Measurements from ENCODE around the gene MYO5B. TPM values are rescaled to one million over a fixed set of nuclear protein-coding genes. Genes with fewer than 3 reads are reported as not detected.

Gene MYO5B
- total RNA-seq, 1 donor from 2014 or later, result 14.7 TPM

DNA sequence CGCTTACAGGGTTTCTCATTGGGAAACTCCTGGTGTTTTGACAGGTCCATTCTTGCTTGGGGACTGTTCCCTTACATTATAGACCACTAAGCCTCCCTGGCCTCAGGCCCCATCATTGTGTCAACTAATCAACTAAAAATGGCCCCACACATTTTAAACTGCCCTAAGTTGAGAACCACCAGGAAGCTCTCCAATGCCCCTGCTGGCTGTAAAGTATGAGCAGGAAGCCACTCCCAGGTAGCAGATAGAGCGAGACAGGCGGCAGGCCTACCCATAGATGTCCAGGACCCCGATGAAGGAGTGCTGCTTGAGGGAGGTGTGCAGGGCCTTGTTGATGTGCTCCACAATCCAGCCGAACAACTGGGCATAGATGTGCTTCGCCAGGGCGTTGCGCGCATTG lies 220.9 kb downstream of the MYO5B start:
- DNase-seq (ENCODE audit: low read depth), result no peak

DNA sequence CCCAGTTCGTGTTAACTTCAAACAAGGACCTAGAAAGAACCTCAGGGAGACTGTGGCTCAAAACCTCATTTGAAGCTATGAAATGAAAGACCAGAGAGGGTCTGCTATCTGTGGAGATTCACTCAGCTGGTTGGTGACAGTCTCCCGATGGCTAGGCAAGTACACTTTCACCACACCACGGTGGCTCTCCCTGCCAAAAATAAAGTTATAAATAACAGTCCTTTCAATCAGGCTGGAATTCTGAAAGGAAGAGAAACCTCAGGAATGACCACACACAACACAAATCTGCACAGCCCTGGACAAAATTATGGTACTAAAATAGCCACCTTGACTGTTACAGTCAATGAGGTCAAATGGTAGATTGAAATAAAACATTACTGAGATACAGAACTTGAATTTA lies 221.4 kb downstream of the MYO5B start:
- peak; percentile 57 for DNase-seq (ENCODE audit: low read depth)

DNA sequence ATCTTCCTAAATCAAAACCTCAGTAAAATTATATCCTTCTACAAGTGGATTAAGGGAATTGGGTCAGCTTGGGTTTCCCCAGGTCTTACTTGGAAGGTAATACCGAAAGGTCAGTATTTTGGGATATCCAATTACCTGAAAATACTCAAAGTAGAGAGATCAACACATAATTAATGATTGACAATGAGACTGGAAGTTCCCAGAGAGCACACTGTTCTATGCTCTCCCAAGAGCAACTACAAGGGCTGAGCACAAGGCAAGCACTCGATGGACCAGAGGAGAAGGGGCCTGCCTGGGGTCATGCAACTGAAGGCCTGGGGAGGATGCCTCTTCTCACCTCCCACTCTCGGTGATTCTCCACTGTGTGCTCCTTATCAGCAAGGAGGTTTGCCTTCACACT lies 222.4 kb downstream of the MYO5B start:
- no peak for DNase-seq (ENCODE audit: low read depth)

DNA sequence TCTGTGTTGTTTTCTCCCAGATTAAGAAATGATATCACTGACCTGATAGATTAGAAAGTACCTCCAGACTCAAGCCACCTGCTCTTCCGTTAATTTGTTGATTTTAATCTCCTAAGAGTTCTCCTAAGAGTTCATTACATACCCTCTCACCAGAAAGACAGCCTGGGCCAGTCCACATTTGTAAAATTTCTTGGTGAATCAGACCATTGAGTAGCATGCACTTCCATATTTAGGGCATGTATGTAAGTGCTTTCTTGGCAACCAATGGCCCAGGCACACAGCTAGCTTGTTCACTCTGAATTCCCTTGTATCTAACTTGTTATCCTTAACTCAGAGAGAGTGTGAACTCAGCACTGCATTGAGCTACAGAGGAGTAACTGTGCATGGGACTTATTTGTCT lies 223.5 kb downstream of the MYO5B start:
- no peak for DNase-seq (ENCODE audit: low read depth)

DNA sequence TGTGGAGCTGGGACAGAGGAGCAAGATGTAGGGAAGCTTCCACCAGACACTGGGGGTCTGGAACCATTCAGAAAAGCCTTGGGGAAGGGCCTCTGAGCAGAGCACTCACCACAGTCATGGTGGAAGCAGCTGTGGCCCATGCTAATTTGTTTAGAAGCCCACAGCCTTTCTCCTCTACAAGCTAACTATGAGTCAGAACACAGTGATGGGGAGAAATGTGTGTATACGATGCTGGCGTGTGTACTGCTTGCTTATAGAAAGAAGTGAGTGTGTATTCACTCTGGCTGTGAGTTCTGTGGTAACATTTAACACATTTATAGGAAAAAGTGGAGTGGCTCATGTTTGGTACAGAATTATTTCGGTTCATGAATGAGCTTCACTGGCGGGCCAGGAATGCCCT lies 224.6 kb downstream of the MYO5B start:
- no peak for DNase-seq (ENCODE audit: low read depth)

DNA sequence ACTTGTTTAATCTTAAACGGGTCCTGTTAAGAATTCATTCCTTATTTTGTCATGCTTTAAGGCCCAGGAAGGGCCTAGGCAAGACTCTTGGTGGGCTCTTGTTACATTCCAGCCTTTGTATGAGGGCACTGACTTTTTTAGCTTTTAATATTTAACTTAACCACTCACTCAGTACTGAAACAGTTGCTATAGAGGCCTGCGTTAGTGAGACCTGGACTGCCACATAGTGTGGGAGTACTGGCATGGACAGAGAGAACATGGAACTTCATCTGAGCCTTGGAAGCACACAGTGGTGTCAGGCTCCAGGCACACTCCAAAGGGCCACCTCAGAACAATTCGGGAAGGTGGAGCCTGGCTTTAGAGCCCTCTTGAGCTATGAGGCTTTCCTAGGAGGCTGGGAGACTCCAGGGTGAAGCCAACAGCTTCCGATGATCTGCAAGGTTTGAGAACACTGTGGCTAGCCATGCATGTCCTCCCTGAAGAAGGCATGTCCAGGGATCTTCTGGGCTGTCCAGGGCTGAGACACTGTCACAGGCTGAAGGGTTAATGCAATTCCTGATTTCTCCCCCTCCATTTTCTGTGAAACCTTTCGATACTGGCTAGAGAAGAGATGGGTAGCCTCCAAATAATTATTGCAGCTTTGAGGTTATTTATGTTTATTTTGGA lies 226.2 kb downstream of the MYO5B start:
- DNase-seq (ENCODE audit: low read depth), result no peak

DNA sequence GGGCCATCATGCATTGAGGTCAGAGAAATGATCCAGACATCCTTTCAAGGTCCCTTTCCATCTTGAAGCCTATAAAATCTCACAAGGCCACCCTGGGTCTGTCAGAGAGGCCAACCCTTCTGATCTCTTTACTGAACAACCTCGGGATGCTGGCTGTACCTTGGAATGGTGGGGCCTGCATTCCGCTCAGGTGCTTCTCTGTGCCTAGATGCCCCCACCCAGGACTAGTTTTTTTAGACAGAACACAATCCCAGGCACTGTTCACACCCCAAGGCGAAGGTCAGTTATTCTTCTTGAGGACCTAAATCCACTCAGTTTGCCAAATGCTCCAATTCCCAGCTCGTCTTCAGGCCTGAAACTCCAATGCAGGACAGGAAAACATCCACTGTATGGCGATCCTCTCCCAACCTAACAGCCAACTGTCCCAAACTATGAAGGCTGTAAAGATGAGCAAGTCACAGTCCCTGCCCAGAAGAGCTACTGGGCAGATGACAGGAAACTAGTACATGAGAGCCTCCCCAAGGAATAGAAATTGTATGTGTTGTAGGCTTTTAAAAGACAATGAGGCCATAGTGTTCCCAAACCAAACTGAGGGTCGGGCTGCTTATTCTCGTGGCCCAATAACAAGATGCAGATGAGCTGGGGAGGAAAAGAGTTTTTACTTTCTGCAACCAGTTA lies 227.2 kb downstream of the MYO5B start:
- no peak for DNase-seq (ENCODE audit: low read depth)

DNA sequence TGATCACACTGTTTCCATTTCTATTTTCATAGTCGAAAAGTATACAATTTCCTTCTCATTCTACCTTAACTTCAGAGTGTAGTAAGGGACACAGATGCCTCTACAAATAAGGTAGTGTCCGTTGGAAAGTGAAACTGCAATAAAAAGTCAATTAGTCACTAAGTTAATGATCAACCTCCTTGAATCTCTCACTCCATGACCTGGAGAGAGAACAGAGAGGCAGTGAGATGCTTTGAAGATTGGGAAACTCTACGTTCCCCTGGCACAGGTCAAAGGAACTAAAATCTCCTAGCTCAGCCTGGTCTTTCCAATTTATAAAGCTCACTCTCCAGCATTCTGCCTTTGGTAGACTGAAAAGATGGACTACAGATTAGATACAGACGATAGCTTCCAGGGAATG lies 227.8 kb downstream of the MYO5B start:
- no peak for DNase-seq (ENCODE audit: low read depth)

DNA sequence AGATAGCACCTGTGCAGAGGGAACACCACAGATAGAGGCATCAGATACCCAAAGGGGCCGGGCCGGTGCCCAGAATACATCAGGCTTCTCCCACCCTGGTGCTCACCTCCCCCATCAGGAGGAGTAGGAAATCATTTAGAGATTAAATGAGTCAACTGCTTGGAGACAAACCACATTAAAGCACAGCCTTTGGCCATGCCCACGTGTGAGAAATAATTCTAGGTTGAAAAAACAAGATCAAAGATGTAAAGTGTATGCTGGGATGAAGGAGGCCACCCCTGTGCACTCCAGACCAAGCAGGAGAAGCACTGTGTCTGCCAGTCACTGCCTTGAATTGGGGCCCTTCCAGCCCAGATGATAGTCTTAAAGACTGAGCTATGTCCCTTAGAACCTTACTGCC lies 228.9 kb downstream of the MYO5B start:
- no peak for DNase-seq (ENCODE audit: low read depth)

DNA sequence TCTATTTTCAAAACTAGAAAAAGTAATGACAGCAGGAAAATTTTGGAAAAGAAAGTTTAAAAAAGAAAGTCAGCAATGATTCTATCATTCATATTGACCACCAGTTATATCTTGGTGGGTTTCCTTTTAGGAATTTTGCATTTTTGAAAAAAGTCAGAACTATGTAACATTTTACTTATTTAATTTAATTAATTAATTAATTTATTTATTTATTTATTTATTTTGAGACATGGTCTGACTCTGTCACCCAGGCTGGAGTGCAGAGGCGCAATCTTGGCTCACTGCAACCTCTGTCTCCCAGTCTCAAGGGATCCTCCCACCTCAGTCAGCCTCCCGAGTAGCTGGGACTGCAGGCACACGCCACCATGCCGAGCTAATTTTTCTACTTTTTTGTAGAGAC lies 231.7 kb downstream of the MYO5B start:
- DNase-seq (ENCODE audit: low read depth), result no peak

DNA sequence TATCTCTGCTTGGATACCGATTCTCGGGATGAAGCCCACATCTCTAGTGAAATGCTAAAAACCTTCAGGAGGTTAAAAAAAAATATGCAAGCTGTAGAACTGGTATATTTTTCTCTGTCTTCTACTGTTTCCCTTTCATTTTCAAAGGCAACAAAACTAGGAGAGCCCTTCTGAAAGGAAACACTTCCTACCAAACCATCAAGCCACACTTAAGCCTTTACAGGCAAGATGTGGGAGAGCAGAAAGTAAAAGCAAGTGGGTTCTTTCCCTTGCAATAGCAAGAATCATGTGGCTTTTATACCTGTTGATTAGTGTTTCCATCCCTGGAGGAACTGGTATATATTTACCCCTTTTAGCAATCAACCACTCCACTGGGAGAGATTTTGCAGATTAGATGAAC lies 233.7 kb downstream of the MYO5B start:
- no peak for DNase-seq (ENCODE audit: low read depth)

DNA sequence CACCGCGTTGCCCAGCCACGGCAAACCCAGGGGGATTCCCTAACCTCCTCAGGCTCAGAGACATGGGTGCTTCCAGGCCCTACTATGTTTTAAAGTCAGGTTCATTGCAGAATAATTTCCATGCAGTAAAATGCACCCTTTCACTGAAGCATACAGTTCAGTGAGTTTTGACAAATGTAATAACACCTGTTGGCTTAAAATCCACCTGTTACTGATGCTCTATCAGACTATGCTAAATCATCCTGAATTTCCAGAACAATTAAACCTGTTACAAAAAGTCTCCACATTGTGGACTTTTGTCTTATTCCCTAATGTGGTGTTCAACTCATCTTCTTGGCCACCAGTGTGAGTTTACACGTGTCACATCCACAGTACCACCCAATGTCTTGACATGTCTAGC lies 234.6 kb downstream of the MYO5B start:
- no peak for DNase-seq (ENCODE audit: low read depth)

DNA sequence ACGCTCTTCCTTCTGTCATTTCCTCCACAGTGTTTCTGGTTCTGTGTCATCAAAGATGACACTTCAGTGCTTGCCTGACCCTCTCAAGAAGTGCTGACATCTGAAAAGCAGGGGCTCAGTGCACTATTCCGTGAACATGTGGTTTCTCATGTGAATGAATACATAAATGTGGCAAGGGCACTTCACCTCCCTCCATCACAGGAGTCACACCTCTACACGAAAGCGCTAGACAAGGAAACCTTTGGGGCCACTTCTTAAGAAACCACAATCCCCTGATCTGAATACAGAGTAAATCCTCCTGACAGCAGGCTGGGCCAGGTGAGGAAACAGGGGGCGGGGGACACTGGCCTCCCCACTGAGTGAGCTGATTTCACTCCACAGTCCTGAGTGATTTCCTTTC lies 235.8 kb downstream of the MYO5B start:
- no peak for DNase-seq (ENCODE audit: low read depth)

DNA sequence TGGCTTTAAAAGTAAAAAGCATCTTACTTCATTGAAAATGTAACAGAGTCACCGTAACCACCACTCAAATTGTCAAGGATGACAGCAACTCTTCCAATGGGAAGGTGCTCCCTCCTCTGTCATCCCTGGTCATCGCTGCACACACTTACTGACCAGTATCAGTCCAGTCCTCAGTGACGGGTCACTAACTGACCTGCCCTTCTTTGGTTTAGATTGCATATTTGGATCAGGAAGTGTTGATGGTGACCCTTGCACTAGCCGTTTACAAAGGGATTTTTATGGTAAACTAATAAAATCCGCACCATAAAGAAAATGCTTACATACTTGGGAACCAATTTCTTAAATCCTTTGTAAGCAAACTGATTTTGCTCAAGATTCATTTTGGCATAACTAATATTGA lies 239.7 kb downstream of the MYO5B start:
- DNase-seq (ENCODE audit: low read depth), result no peak

DNA sequence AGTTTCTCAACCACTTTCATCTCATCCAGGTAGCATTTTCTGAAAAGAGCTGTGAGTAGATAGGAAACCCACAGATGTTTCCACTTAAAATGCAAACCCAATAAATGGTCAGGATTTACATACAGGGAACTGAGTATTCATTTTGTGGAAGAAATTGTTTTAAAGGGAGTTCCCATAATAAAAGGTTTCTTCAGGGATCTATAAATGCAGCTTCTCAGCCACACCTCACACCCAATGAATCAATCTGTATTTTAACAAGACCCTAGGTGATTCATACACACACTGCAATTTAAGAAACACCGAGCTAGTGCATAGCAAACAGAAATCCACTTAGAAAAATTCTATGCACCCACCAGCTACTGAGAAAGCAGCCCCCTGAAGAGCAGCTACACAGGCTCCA lies 241.6 kb downstream of the MYO5B start:
- no peak for DNase-seq (ENCODE audit: low read depth)

DNA sequence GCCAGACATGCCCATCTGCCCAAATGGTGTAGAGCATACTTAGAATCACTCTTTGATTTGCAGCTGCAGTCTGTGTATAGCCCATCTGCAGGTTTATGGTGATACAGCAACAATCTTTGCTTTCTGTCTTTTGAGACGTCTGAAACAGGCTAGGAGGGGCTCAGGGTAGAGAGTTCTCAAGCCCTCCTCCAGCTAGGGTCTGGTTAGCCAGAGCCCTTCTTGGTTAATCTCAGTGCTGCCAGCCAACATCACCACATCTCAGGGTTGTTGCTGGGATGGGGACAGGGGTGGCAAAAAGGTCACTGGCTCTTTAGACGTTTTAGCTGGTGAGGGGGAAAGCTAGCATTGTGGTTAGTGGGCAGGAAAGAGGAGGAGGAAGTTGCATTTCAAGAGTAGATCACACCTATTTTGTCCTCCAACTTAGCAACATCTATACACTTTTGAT lies 245.0 kb downstream of the MYO5B start:
- DNase-seq (ENCODE audit: low read depth), result no peak

DNA sequence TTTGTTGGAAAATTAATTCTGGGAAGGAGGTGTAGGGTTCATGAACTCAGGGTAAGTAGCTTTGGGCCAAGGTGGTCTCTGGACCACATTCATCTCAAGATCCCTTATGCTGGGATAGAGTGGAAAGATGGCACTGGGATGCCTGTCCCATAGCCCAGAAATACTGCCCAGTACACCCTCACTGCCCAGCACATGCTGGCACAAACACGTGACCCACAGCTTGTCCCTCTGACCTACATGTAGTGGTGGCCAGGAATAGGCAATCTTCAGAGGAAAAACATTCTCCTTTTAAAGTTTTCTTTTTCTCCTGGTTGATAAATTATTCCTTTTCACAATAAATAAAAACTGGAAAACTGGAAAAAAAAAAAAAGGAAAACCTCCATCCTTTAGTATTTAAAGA lies 246.0 kb downstream of the MYO5B start:
- DNase-seq (ENCODE audit: low read depth), result no peak

DNA sequence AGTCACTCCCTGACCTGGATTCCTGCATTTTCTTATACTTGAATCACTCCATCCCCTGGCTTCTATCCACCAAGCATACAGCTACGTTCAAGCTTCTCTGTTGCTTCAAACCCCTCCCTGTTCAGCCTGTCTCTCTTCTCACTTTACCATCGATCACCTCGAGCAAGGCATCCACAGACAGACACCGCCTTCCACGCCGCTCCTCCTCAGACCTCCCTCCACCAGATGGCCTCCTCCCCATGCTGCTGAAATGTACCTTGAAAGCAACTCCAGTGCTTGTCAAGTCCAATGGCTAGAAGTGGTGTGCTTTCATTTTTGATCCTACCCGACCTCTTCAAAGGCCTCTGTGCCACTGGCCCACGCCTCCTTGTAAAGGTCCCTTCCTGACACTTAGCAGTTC lies 250.3 kb downstream of the MYO5B start:
- DNase-seq (ENCODE audit: low read depth), result peak; percentile 9

DNA sequence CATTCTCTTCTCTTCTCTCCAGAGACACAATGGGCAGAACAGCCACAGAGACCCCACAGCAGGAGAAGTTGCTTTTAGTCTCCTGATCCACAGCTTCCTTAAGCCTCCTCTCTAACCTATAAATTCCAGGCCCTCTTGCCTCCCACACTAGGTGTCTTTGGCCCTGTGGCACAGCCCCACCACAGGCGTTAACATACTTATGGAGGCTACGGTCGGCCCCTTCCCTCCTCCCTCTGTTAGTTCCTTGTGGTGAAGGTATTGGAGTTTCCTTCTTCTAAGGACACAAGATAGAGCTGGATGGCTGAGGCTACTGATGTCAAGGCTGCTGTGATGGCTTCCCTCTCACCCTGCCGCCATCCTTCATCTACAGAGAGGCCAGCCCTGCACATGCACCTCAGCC lies 258.1 kb downstream of the MYO5B start:
- DNase-seq (ENCODE audit: low read depth), result no peak

DNA sequence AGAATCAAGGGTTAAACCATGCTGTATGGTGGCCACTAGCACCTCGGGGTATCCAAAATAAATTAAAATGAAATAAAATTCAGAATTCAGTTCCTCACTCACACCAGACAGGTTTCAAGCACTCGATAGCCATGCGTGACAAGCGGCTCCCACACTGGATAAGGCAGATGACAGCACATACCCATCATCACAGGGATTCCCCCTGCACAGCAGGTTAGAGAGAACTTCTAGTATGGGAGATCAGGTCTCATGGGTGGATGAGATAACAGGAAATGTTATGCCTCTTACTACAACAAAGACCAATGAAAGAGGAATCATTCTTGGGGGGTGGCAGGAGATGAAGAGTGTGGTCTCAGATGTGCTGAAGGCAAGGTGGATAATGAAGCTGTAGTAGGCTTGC lies 259.7 kb downstream of the MYO5B start:
- DNase-seq (ENCODE audit: low read depth), result no peak

DNA sequence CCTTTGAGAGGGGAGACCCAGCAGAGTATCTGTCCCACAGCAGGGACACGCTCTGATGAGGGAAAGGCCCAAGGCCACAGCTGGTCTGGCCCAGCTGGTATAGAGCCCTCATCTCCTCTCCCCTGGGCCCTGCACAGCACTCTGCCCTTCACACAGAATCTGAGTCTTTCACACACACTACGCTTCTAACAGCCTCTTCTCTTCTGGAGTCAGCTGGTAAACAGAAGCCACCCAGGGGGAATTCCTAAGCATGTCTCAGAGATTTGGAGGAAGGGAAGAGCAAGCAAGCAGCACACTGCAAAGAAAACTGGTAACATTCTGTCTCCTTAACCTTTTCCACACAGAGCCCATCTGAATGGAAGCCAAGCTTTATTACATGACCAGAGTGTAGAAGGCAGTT lies 260.5 kb downstream of the MYO5B start:
- no peak for DNase-seq (ENCODE audit: low read depth)

DNA sequence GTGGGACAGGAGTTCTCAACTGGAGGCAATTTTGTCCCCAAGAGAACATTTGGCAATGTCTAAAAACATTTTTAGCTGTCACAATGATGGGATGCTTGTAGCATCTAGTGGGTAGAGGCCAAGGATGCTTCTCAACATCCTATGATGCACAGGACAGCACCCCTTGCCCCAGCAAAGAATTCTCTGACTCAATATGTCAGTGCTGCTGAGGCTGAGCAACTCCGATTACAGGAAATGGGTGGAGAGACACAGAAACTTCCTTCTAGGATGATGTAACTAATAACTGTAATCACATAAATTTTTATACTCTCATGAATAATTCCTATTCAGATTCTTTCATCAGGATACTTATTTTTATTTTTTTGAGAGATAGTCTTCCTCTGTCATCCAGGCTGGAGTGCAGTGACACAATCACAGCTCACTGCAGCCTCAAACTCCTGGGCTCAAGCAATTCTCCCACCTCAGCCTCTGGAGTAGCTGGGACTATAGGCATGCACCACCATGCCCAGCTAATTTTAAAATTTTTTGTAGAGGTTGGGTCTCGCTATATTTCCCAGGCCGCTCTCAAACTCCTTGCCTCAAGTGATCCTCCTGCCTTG lies 261.3 kb downstream of the MYO5B start:
- no peak for DNase-seq (ENCODE audit: low read depth)

DNA sequence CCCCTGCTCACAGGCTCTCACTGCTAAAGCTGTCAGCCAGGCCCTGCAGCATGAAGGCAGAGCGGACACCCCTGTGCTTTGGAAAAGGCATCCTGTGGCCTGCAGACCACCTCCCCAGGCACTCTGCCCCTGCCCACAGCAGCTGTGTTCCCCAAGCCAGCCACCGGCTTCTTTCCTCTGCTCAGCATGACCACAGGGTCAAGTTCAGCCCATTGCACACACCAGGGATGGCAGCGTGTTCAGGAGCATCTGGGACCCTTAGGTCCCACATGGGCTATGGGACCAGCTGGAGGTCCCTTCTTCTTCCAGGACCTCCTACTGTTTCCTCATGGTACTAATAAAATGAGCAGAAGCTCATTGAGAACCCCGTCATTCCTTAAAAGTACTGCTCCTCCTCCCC lies 263.2 kb downstream of the MYO5B start:
- DNase-seq (ENCODE audit: low read depth), result no peak
